C4-2B (cell line): ENCODE results near the gene KRTAP10-10.

Experiments
- ZFX ChIP-seq: fragments of 450-650 bp; IDR thresholded peaks from 2 replicates; pipeline ENCODE4 v1.6.1; 2017
- TF ChIP-seq, protein P1 (sequence below): fragments of 450-650 bp; conservative IDR thresholded peaks from 2 replicates; pipeline ENCODE4 v1.5.1; 2017; ENCODE audit warnings: mild to moderate bottlenecking

- no peak for TF ChIP-seq ZFX
- TF ChIP-seq, protein P1, sequence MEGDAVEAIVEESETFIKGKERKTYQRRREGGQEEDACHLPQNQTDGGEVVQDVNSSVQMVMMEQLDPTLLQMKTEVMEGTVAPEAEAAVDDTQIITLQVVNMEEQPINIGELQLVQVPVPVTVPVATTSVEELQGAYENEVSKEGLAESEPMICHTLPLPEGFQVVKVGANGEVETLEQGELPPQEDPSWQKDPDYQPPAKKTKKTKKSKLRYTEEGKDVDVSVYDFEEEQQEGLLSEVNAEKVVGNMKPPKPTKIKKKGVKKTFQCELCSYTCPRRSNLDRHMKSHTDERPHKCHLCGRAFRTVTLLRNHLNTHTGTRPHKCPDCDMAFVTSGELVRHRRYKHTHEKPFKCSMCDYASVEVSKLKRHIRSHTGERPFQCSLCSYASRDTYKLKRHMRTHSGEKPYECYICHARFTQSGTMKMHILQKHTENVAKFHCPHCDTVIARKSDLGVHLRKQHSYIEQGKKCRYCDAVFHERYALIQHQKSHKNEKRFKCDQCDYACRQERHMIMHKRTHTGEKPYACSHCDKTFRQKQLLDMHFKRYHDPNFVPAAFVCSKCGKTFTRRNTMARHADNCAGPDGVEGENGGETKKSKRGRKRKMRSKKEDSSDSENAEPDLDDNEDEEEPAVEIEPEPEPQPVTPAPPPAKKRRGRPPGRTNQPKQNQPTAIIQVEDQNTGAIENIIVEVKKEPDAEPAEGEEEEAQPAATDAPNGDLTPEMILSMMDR: no peak
Measured at GRCh38 chr21:44658541-44658910, 21.4 kb downstream of the KRTAP10-10 start.
